Left lobe of liver (tissue), 2 donors: ENCODE measurements around the gene CASTOR1. TPM values are rescaled to one million over a fixed set of nuclear protein-coding genes. Genes with fewer than 3 reads are reported as not detected.
A peak's percentile ranks its signal among the peaks of the same experiment; 100 is the strongest.
"Not testable (repeated sequence)": the region's sequence is repeated elsewhere in the genome, so short reads cannot be mapped to it uniquely, and the experiment has no call there.

Experiments
- ATAC-seq: fragments of 200-7000 bp; cut with Tn5 transposase; one replicate; pipeline ENCODE4 v1.9.1; 2020; ENCODE audit warnings: mild to moderate bottlenecking, moderate library complexity
- DNase-seq: peaks from one replicate; pipeline ENCODE4 v3.0.0-alpha.2; 2020; ENCODE audit warnings: low spot score
- total RNA-seq: library from RNA; stranded (reverse); gene quantifications from one replicate; pipeline ENCODE4 v1.2.1, GENCODE V29; 2021
- donor health status: DM: no; HTN: no; CAD: no; lungs with moderate emphysema.
- donor health status: DM: no; HTN: yes; CAD: no.

Gene CASTOR1
- 9.7 TPM for total RNA-seq

DNA sequence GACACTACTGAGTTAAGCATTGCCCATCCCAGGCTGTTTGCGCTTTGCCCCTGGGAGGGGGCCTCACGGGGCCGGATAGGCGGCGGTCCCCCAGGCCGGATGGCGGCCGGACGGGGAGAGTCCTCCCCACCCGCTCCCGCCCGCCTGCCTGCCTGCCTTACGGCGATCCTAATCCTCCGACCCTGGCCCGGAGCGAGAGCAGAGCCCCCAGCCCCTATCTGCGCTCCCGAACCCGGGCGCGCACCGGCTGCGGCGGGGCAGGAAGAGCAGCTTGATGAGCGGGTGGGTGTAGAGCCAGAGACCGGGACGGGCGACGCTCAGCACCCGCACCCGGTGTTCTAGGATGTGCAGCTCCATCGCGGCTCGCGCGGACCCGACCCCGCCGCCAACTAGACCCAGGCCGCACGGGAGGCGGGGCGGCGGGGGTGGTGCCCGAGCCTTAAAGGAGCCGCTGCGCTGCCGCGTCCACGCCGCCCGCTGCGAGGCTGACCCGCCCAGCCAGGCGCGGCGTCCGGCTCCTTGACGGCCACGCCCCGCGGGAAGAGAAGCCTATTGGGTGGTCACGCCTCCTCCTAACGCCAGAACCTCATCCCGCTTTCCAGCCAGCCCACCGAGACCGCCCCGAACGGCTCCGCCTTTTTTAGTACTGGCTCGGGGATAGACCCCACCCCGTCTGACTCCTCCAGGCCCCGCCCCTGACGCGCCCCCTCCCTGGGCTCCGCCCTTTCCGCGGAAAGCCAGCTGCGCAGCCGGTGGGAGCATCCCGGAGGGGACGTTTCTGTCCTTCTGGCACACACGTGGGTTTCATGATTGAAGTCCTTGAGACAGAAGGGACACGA lies at the start of gene CASTOR1:
CASTOR1 (minus strand) TSS at position 365 of the 839 bp plus-strand sequence; CDS start at position 357, 8 bp downstream.
- DNase-seq, result peak; percentile 99
- ATAC-seq, result peak; percentile 80

DNA sequence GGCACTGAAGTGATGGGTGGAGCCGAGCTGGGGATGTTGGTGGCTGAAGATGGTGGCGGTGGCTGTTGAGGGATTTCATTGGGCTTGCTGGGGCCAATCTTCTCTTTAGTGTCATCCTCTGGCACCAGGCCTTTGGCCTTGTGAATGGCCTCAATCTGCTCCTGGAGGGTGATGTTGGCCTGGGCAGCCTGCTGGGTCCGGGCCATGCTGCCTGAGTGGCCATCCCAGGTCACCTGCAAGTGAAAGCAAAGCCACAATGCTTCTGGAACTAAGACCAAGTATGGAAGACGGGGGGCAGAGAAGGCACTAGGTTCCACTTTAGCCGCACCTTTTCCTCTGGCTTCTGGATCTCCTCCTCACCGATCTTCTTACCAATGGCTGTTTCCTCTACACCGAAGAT lies 49.5 kb upstream of the CASTOR1 start:
- ATAC-seq (peak; percentile 46), DNase-seq (peak; percentile 70)

DNA sequence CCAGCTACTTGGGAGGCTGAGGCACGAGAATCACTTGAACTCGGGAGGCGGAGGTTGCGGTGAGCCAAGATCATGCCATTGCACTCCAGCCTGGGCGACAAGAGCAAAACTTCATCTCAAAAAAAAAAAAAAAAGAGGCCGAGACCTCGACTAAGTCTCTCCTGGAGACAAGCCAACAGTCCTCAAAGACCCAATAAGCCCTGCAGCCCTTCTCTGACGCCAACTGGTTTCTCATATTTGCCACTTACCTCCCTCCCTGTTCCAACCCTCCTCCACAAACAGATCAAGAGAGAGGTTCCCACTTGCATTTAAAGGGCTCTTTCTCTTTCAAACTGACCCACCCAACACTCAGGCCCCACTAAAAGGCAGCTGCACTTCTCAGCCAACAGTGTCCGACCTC lies 49.0 kb upstream of the CASTOR1 start:
- not testable (repeated sequence) for ATAC-seq, DNase-seq

DNA sequence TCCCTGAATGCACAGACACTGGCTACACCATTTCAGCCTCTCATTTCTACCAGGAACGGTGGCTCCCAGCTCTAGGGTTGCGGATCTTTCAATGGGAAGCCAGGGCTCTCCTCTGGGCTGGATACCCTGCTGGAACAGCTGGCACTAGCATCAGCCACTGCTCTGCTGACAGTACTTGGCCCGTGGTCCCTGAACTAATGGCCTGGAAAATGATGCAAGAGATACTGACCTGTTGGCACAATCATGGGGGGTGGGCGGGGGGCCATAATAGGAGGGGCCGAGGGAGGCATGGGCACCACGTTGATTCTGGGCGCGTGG lies 48.1 kb upstream of the CASTOR1 start:
- peak; percentile 80 for DNase-seq

DNA sequence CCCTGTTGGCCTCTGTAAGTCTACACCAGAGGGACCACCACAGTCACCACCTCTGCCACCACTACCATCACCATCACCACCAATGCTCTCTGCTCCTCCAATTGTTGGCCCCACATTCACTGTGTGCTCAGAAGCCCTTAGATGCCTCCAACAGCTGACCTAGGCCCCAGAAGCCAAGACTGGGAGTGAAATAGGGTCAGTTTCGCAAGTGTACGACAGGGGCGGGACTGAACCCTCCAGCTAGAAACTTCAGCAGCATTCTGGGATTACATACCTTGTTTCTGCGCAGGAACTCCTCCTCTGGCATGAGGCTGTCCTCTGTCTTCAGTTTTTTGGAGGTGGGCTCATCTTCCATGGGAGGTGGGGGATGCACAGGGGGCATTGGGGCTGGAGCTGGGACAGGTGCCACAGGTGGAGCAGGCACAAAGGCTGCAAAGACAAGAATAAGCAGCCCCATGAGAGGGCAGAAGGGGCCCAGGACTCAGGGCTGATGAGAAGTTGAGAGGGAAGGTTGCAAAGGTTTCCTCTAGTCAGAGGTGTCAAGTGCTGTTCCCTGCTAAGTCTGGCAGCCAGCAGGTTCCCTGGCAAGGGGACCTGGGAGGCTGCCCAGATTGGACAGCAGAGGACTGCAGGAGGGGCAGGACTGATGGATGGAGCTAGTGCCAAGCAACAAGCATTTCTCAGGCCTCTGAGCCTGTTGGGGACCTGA lies 47.6 kb upstream of the CASTOR1 start:
- DNase-seq, result peak; percentile 83
- ATAC-seq, result peak; percentile 79

More for the DNA sequence above, 48.1 kb upstream of the CASTOR1 start:
- ATAC-seq, result peak; percentile 75

DNA sequence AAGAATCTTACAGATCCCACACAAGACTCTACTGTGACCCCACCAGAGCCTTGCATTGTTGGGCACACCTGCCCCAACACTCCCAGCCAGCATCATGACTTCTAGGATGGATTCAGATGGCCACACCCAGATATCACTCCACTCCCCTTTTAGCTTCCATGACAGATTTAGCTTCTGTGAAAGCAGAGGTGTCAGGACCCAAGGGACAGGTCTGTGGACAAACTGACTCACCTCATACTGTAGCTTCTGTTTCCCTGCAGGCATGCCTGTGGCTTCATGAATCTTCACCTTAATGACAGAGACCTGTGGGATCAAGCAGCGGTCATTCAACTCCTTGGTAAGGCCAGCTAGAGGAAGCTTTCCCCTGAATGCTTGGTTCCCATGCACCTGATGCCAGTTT lies 45.9 kb upstream of the CASTOR1 start:
- ATAC-seq, result no peak
- no peak for DNase-seq

DNA sequence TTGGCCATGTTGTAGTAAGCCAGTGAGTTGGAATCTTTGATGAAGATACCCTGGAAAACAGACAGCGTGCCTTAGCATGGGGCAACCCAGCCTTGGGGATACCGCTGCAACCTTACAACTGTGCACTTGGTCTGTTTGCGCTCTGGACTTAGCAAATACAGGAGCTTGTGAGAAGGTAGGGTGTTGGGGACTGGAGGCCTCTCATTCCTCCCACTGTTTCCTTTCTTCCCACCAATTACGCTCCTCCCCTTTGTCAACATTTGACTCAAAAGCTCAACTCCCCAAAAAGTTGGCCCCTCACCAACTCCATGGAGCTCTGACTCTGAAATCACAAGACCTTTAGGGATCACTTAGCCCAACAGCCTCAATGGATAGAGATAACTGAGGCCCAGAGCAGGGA lies 45.3 kb upstream of the CASTOR1 start:
- no peak for ATAC-seq
- DNase-seq, result no peak

DNA sequence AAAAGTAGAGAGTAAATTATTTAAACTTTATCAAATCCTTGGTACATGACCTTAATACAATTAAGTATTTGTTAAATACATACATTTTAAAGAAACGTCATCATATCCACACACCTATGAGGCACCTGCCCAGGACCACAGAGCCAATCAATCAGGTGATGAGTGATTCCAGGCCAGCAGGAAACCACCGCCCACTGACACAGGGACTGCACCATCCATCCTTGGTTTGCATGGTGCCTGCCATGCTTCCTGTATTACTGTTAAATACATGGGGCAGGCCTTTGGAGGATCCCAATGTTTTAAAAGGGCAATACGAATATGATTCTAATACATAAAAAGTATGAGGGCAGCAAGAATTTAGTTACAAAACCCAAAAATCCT lies 44.4 kb upstream of the CASTOR1 start:
- ATAC-seq, result no peak
- no peak for DNase-seq

DNA sequence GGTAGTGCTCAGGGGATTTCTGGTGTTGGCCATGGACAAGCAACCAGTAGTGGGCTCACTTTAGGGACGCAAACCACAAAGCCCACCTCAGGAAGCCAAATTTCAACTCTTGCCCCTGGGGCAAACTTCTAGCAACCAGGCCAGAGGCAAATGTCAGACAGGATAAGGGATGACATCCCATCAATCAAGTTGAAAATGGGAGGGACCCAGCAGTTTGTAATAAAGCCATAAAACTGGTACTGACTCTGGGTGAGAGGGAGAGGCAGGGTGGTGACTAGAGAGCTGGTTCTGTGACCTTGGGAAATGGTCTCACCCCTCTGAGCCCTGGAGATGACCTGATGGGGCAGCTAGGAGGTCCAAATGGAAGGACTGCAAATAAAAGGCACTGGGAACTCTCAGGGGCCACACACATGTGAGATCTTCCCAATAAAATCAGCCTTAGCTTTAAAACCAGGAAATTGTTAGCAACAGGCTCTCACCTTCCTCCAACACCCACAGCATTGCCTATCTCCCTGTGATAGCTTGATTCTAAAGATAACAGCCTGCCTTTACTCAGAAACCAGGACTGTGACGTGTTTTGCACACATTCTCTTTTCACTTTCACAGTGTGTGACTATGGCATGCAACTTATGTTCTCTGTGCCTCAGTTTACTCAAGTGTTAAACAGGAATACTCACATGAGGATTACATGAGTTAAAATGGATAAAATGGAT lies 43.8 kb upstream of the CASTOR1 start:
- ATAC-seq (no peak), DNase-seq (no peak)

DNA sequence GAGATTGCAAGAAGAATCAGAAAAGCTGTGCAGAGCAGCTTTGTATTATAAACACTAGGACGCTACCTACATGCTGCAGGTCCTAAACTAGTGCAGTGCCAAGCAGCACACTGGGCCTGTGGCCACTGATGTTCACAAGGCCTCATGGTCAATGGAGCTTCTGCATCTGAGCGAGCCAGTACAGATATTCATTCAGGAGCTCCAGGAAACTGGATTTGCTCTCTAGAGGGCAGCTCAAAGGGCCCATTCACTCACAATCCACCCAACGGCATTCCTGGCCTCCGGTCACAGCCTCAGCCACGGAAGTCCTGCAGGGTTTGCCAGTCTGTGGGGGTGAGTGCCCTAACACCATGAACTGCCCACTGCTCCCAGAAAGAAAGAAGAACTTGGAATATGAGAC lies 43.2 kb upstream of the CASTOR1 start:
- ATAC-seq (no peak), DNase-seq (no peak)

DNA sequence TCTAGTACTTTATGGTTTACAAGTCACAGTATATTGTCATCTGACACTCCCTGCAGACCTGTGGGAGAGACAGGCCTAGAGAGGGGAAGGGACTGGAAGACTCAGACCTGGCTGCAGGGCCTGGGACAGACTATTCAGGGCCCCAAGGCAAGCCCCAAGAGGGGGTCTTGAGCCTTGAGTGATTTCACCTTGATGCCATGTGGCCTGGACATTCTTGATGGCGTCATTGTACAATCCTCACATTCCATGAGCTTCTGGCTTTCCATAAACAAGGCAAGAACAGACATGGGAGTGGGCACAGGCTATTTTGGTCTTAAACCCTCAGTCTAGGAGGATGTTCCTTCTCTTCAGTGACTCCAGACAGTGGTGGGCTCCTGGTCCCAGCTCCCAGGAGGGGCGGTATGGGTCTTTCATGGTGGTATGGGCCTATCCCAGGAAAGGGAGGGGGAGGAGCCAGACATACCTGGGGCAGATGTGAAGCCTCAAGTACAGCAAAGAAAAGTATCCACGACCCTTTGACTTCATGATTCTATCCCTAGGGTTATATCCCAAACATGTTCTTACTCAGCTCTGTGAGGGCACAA lies 39.3 kb upstream of the CASTOR1 start:
- ATAC-seq, result no peak
- DNase-seq, result no peak

DNA sequence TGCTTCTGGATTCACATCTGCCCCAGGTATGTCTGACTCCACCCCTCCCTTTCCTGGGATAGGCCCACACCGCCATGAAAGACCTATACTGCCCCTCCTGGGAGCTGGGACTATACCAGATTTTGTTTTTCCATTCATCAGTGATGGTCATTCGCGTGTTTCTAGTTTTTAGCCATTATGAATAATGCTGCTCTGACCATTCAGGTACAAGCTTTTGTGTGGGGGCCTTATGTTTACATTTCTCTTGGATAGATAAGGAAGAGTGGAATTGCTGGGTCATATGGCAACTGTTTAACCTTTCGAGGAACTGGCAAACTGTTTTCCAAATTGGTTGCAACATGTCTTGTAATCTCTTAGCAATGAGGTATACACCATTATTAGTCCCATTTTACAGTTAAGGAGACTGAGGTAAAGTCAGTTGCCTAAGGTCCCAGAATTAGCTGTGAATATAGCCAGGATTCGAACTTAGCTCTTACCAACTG lies 38.6 kb upstream of the CASTOR1 start:
- DNase-seq (no peak), ATAC-seq (no peak)

DNA sequence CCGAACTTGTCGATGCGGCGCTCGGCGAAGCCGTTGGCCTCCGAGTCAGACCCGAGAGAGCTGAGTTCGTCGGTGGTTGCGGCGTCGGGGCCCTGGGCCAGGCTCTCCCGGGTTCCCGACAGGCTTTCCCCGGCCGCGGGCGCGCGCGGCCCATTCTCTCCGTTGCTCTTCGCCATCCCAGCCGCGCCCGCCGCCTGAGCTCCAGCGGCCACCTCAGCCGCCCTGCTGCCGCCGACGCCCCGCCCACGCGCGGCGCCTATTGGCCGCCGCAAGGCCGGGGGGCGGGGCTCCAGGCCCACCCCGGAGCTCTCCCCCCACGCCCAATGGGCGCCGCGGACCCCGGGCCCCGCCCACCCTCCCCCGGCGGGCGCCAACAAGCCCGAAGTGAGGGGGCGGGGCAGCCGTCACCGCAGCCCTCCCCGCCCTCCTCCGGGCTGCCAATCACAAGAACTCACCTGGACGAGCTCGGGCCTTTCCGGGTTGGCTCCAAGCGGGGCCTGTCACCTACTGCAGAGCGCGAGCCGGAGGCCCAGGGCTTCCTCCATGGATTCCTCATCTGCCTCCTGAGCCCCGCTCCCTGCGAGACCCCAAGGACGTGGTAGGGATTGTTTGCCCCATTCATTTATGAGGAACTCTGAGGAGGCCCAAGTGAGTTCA lies 37.5 kb upstream of the CASTOR1 start, which contains the start of gene TBC1D10A:
TBC1D10A (minus strand) TSS at position 236 of the 657 bp plus-strand sequence; CDS start at position 176, 60 bp downstream.
- ATAC-seq (peak; percentile 90), DNase-seq (peak; percentile 95)

DNA sequence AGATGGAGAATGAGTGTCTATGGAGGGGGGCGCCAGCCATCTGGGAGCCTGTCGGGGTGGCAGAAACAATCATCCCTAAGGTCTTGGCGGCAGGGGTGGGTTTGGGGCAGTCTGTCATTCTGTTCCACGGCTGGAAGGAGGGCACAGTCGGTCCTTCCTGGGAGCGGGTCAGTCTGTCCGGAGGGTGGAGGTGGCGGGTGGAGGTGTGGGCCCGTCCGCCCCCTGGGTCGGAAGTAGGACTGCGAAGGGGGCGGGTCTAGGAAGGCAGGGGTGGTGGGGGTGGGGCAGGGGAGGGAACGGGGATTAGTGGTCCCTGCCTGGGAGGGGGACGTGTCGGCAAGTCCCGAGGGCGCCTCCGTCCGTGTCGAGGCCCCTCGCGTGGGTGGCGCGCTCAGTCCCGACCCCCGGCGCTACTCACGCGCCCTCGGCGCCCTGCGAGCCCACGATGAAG lies 37.0 kb upstream of the CASTOR1 start:
- peak; percentile 60 for DNase-seq

DNA sequence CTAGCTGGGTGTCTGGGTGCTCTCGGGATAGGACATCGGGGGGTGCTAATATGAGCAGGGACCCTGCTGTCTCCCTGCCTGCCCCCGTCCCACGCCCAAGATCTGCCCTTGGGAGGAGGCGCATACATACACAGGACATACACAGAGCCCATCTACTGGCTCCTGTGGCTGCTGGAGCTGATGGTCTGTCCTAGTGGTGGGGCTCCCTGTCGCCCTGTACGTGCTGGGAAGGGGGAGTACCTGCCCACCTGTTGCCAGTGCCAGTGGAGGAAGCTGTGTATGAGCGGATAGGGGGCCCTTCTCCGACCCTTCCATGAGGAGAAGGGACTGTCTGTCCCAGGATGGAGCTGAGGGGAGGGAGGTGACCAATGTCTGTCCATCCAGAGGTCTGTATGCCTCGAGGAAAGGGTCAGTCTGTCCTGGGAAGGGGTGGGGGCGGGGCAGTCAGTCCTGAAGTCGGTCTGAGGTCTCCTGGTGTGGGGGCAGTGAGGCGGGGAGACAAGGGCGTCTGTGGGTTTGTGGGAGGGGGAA lies 36.5 kb upstream of the CASTOR1 start:
- no peak for DNase-seq

More for the DNA sequence above, 37.0 kb upstream of the CASTOR1 start:
- ATAC-seq, result peak; percentile 55

DNA sequence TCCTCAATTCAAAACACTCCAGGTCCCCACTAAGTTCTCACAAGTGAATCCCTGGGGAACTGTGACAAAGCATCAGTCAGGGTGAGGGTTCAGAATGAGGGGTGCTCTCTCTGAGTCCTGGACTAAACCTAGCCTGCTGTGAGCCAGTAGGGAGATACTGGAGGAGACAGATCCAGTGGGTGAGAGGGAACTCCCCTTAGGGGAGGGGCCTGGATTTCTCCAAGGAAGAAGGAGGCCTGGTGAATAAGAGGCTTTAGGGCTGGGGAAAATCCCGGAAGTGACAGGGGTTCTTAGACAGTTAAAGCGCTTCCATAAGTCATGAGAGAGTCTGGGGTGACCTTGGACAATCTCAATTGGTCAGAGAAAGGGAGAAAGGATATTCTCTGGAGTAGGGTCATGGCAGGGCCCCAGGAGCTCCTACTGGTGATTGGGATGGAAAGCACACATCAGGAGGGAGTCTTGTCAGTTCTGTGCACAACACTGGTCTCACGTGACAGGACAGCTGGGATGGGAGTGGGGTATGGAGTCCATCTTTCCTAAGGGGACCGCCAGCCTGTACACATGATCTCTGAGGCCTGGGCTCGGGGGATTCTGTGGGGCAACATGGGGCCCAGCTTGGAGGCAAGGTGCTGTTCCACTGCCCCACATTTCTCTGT lies 35.9 kb upstream of the CASTOR1 start:
- no peak for ATAC-seq
- DNase-seq, result no peak

More for the DNA sequence above, 36.5 kb upstream of the CASTOR1 start:
- no peak for ATAC-seq

DNA sequence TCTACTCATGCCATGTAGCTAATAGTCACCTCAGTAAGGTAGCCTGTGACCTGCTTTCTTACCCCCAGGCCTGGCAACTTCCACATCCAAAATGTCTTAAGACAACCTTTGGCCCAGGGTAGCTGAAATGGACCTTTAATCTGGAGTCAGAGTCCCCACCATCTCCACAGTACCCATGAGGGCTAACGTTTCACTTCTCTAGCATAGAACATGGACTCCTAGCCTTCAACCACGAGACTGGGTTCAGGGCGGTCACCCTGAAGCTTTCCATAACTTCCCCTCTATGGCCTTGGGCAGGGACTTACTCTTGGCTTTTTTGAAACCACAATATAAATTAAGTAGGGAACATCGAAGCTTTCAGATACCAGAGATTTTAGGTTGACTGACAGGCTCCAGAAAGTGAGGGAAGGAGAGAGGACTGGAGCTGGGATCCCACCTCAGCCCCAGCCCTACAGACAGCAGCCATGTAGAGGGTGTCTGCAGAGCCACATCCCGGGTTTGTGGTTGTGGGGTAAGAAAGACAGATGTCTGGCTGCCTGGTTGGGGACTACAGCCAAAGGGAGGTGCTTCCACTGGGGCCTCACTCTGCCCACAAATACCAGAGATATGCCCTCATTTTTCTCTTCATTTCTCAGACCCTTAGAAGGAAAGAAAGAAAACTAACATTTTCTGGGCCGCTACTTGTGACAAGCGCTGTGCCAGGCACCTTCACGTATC lies 34.9 kb upstream of the CASTOR1 start:
- ATAC-seq (peak; percentile 4), DNase-seq (peak; percentile 58)

DNA sequence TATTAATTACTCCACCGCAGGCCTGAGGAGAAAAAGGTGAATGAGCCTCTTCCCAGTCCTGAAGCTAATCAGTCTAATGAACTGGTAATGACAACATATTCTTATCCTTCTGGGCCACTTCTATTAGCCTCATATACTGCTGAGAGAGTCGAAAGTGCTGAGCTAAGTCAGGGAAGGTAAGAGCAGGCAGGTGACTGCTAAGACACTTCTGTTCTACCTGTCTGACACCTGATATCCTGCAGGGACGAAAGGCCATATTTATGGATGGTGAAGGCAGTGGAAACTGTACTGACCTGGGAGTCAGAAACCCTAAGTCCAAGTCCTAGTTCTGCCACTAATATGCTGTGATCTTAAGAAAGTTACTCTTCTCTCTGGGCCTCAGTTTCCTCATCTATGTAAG lies 33.9 kb upstream of the CASTOR1 start:
- no peak for ATAC-seq
- DNase-seq, result no peak

DNA sequence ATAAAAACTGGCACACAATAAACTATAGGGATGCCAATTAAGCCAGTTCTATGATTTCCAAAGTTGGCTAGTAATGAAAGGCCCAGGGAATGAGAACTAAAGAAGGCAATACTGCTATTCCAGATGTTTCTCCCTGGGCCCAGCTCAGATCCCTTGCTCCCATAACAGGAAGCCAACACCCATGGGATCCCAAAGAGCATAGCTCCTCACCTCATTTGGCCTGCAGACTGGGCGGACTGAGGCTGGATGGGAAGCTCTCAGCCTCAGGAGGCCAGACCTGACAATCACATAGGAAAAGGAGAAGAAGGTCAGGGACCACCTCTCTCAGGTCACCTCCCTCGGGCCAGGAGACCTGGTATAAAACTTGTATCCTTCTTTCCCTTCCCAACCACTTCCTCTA lies 32.2 kb upstream of the CASTOR1 start:
- ATAC-seq, result no peak

More for the DNA sequence above, 32.2 kb upstream of the CASTOR1 start:
- DNase-seq, result no peak
